Stimulated activated CD4-positive, alpha-beta T cell treated with anti-CD3 and anti-CD28 coated beads, Interleukin-1b, Interleukin-23, amount 100 ng/mL, for 48 hours (primary cell): ENCODE results near the gene PRPF39.
"Not testable (repeated sequence)": the region's sequence is repeated elsewhere in the genome, so short reads cannot be mapped to it uniquely, and the experiment has no call there.

Source experiments
- DNase-seq: peaks from one replicate; pipeline ENCODE4 v3.0.0-alpha.2; 2020

Gene PRPF39, protein sequence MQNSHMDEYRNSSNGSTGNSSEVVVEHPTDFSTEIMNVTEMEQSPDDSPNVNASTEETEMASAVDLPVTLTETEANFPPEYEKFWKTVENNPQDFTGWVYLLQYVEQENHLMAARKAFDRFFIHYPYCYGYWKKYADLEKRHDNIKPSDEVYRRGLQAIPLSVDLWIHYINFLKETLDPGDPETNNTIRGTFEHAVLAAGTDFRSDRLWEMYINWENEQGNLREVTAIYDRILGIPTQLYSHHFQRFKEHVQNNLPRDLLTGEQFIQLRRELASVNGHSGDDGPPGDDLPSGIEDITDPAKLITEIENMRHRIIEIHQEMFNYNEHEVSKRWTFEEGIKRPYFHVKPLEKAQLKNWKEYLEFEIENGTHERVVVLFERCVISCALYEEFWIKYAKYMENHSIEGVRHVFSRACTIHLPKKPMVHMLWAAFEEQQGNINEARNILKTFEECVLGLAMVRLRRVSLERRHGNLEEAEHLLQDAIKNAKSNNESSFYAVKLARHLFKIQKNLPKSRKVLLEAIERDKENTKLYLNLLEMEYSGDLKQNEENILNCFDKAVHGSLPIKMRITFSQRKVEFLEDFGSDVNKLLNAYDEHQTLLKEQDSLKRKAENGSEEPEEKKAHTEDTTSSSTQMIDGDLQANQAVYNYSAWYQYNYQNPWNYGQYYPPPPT

GRCh38 chr14:45083976-45084722 is at the start of gene PRPF39:
Gene PRPF39 (plus strand): TSS chr14:45084116. CDS start chr14:45095240, 11,124 bp downstream.
- peak; percentile 95 for DNase-seq

DNA sequence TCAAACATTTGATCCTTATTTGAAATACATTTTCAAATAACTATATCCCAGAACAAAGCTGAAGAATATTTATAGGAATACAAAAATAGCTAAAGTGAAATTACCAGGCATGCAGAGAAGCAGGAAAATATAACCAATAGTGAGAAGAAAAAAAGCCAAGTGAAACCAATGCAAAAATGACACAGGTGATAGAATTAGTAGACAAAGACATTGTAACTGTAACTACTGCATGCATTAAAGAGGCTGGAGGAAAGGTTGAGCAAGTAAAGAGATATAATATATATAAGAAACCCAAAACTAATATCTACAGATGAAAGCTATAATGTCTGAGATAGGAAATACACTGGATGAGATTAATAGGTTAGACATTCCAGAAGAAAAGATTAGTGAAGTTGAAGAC is 49.2 kb upstream of the PRPF39 start:
- no peak for DNase-seq

DNA sequence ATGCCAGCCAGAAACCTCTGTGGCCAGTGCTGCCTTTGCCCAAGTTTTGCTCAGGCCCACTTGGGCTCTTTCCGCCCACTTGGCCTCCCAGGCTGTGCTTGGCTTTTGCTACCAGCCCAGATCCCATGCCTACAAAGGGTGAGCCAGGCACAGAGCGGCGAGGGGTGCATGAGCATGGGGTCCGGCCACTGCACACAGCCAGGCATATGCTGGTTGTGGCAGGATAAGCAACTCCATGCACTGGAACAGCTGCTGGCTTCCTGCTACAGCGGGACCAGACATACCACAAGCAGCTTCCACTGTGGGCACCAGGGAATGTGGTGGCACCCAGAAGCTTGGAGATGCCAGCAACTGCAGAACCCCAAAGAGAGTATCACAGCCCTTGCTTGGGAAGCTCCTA is 45.7 kb upstream of the PRPF39 start:
- DNase-seq = no peak

DNA sequence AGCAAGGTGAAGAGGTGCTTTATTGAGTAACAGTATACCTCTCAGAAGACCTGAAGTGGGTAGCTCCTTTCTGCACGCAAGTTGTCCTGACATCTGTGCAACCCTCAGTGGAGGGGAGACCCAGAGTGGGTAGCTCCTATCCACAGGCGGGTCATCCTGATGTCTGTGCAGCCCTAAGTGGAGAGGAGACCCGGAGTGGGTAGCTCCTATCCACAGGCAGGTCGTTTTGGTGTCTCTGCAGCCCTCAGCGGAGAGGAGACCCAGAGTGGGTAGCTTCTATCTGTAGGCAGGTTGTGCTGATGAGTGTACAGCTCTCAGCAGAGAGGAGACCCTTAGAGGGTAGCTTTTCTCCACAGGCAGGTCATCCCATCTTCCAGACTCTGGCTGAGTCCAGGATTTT is 45.1 kb upstream of the PRPF39 start:
- DNase-seq = no peak

DNA sequence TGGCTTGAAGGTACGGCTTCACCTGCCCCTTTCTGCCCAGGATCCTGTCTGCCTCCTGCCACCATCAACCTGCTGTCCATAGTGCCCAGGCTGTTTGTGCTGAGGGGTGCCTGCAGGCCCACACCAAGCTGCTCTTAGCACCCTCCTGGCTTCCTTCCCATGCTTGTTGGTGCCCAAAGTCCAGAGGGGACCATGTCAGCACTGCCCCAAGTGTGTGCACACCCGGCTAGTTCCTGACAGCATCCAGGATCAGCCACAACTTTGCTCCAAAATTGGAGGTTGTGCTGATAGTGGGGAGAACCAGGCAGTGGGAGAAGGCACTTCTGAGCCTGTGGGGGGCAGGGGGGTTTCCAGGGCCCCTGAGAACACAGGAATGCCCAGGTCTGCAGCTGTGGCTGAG is 44.5 kb upstream of the PRPF39 start:
- no peak for DNase-seq

DNA sequence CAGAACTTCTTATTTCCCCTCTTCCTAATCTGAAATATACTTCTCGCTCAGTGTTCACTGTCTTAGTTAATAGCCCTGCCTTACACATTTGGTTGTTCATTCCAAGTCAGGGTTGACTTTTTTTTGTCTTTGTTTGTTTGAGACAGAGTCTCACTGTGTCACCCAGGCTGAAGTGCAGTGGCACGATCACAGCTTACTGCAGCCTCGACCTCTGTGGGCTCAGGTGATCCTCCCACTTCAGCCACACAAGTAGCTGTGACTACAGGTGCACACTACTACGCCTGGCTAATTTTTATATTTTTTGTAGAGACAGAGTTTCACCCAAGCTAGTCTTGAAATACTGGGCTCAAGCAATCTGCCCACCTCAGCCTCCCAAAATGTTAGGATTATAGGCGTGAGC is 42.3 kb upstream of the PRPF39 start:
- no peak for DNase-seq

GRCh38 chr14:45044638-45045037 is 39.3 kb upstream of the PRPF39 start:
- no peak for DNase-seq

DNA sequence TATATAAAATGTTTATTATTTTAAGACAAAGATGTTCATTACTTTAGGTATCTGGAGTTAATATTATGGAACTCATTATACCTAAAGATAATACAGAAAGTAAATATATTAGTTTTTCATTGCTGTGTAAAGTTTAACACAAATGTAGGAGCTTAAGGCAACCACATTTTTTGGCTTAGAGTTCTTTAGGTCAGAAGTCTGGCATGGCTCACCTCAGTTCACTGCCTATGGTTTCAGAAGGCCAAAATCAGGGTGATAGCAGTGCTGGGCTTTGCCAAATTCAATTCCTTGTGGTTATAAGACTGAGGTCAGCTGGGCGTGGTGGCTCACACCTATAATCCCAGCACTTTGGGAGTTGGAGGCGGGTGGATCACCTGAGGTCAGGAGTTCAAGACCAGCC is 35.5 kb upstream of the PRPF39 start:
- no peak for DNase-seq

DNA sequence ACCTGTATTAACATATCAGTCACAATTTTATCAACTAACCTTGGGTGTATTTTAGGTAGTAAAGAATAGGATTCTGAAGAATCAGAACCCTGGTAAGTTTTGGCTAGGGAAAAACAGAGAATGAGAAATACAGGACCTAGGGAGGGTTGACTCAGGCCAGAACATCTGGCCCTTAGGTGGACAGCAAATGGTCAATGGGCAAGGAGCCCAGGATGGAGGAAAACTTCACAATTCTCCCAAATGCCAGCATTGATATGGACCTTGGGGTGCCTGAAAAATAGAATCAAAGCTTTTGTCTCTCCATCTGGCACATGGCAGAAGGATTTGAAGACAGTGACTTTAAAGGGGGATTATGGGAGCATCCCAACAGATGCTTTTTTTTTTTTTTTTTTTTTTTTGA is 32.7 kb upstream of the PRPF39 start:
- no peak for DNase-seq

DNA sequence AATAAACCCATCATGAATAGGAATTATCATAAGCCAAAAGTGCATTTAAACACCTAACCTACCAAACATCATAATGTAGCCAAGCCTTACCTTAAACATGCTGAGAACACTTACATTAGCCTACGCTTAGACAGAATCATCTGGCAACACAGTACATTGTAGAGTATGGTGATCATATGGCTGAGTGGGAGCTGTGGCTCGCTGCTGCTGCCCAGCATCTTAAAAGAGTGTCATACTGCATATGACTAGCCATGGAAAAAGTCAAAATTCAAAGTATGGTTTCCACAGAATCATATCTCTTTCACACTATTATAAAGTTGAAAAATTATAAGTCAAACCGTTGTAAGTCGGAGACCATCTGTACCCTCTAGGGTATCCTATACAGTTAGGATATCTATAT is 32.0 kb upstream of the PRPF39 start:
- no peak for DNase-seq

DNA sequence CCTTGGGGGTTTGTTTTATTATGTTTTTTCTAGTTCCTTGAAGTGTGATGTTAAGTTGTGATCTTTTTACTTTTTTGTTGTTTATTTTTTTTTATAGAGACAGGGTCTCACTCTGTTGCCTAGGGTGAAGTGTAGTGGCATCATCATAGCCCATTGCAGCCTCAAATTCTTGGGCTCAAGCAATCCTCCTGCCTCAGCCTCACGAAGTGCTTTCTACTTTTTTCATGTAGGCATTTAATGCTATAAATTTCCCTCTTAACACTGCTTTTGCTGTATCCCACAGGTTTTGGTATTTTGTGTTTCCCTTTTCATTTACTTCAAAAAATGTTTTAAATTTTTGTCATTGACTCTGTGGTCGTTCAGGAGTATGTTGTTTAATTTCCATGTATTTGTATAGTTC is 26.6 kb upstream of the PRPF39 start:
- no peak for DNase-seq

DNA sequence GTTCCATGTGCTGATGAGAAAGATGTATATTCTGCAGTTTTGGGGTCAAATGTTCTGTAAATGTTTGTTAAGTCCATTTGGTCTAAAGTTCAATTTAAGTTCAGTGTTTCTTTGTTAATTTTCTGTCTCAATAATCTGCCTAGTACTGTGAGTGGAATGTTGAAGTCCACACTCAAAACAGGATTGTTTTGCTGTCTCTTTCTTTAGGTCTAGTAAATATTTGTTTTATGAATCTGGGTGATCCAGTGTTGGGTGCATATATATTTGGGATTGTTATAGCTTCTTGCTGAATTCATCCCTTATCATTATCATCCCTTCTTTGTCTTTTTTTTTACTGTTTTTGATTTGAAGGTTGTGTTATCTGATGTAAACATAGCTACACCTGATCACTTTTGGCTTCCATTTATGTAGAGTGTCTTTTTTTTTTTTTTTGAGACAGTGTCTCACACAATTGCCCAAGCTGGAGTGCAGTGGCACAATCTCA is 26.0 kb upstream of the PRPF39 start:
- no peak for DNase-seq

DNA sequence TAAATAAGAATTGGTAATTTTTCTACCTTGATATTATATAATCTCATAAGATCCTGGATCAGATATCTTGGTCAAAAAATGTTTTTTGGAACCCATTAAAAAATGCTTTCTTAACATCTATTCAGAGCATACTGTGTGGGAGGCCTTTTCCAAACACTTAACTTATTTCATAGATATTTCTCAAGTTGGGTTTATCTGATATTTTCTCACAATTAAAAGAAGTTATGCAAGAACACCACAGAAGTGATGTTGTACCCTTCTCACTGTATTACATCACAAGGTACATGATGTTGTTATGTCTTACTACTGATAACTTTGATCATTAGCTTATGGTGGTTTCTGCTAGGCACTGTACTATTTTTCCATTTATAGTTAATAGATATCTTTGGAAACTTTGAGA is 23.4 kb upstream of the PRPF39 start:
- no peak for DNase-seq

DNA sequence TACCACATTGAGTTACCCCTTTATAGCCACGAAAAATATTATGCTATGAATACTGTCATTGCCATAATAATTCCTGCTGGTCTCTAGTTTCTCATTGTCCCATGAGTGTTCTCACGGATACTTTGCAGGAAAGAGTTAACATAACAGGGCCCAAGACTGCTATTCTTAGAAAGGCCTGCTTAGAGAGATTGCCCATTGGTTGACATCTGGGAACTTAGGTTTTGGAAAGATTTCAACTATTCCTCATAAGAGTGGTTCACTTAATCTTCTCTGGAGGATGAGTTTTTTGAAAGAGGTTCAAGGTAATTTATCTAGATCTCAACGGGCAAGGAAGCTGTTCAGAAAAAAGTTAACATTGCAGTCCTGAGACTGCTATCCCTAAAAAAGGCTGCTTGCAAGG is 18.4 kb upstream of the PRPF39 start:
- DNase-seq = no peak

DNA sequence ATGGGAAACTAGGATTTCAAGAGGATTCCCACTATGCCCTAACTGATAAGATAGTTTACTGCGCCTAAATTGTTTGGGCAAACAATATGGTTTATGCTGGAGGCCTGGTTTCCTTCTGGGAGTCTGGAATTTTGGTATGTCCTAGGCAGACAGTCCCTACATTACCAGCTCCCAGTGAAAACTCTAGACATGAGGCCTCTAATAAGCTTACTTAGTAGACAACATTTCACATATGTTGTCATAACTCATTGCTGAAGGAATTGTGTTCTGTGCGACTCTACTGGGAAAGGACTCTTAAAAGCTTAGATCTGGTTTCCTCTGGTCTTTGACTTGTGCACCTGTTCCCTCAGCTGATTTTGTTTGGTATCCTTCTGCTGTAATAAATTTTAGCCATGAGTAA is 18.0 kb upstream of the PRPF39 start:
- no peak for DNase-seq

DNA sequence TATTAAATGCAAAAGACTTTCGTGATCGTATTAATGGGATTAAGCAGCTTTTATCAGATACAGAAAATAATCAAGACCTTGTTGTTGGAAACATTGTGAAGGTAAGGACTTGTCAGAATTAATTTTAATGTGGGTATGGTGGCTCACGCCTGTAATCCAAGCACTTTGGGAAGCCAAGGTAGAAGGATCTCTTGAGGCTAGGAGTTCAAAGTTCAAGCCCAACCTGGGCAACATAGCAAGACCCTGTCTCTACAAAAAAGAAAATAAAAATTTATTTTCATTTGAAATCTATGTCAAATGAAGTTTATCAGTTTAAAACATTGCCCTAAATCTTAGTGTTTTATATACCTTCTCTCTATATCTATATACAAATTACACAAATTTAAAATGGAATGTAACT is 17.2 kb upstream of the PRPF39 start:
- DNase-seq = no peak

- DNase-seq = no peak
These were observed 15.5 kb upstream of the PRPF39 start for GRCh38 chr14:45068396-45068795.

DNA sequence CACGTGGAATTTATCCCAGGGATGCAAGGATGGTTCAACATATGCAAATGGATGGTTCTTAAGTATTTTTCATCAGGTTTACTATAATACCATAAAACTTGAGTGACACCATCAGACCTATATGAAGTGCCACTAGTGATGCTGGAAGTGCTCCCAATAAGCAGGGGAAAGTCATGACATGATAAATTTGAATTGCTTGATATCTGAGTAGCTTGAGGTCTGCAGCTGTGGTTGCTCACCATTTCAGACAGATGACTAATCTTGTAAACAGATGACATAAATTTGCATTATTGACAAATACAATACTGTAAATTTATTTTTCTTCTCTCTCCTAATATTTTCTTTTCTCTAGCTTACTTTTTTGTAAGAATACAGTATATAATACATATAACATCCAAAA is 13.7 kb upstream of the PRPF39 start:
- DNase-seq = no peak

DNA sequence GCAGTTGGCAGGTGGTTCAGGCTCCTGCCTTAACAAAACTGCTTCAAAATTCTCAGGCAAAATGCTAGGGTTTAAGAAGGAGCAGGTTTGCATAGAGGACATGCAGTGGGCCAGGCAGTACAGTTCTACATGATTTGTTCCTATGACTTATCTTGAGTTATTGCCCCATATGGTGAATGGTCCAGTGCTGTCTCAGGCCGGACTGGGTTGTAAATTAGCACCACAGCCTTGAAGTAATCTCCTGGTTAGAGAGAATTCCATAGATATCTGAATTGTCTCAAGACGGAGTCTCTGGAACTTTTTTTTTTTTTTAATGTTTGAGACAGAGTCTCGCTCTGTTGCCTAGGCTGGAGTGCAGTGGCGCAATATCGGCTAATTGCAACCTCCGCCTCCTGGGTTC is 11.8 kb upstream of the PRPF39 start:
- no peak for DNase-seq

- DNase-seq = no peak
These were observed 10.6 kb upstream of the PRPF39 start for GRCh38 chr14:45073231-45073879.

DNA sequence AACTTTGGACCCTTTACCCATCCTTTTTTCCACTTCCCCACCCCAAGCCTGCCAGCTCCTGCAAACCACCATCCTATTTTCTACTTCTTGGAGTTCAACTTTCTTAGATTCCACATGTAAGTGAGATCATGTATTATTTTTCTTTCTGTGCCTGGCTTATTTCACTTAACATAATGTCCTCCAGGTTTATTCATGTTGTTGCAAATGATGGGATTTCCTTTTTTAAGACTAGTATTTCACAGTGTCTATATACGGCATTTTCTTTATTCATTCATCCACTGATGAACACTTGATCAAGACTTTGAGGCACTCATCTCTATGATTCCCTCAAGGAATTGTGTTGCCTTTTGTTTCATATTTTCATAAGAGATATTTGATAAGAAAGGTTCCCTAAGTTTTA is 5.6 kb upstream of the PRPF39 start:
- no peak for DNase-seq

- DNase-seq = not testable (repeated sequence)
These were observed 3.4 kb upstream of the PRPF39 start for GRCh38 chr14:45080416-45080968.

GRCh38 chr14:45081096-45081495 is 2.8 kb upstream of the PRPF39 start:
- DNase-seq = not testable (repeated sequence)
